Brain microvascular endothelial cell (primary cell): Measurements from ENCODE around the gene SPACA7.

Source experiments
- DNase-seq: peaks from one replicate; pipeline ENCODE4 v3.0.0-alpha.2; 2020
- H3K27ac ChIP-seq: fragments of 250-450 bp; sonication (Bioruptor Pico); 2 replicates; pipeline ENCODE4 v1.5.1; 2020; ENCODE audit warnings: mild to moderate bottlenecking, moderate library complexity
- H3K27me3 ChIP-seq: fragments of 250-450 bp; sonication (Bioruptor Pico); replicated peaks from 2 replicates; pipeline ENCODE4 v1.5.1; 2020; ENCODE audit warnings: mild to moderate bottlenecking
- H3K36me3 ChIP-seq: fragments of 250-450 bp; sonication (Bioruptor Pico); replicated peaks from 2 replicates; pipeline ENCODE4 v1.5.1; 2020; ENCODE audit warnings: mild to moderate bottlenecking
- H3K4me3 ChIP-seq: 2 replicates; pipeline ENCODE4 v1.5.1; 2011; ENCODE audit warnings: low read depth, mild to moderate bottlenecking, control low read depth, low read length, moderate library complexity
- CTCF ChIP-seq: IDR thresholded peaks from 2 replicates; pipeline ENCODE4 v1.5.1; 2011; ENCODE audit warnings: low read depth, mild to moderate bottlenecking, moderate library complexity, low read length, control low read depth, inconsistent platforms; ENCODE audit errors: missing control alignments
- in situ Hi-C: cut with HindIII; loops from 2 replicates; pipeline ENCODE4 v1.10.0; 2017; ENCODE audit warnings: low sequenced_read_pairs, low pct_ligation_motif_present

SPACA7 gene

DNA sequence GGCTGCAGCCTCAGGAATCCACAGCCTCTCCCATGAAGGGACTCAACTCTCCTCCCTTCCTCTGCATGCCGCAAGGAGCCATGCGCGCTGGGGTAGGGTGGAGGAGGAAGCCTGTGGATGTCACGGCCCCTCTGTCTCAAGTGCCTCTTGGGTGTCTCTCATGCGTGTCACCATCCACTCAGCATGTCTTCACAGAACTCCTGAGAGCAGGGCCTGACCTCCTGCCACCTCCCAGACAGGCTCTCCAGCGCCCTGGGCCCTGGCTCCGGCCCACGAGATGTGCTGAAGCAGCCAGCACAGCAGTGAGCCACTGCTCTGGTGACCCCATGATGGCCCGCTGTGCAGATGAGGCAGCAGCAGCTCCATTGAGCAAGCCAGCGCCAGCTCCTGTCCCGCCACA lies 25.9 kb upstream of the SPACA7 start:
- Histone ChIP-seq H3K27me3 (no peaks in the 10 kb centered on the region), H3K36me3 (no peaks in the 10 kb centered on the region), H3K27ac (no peak overlapping the region), H3K4me3 (no peak overlapping the region)
- DNase-seq: no peak
- in situ Hi-C loops: no loop called here
- no peak for TF ChIP-seq CTCF

- no peaks in the 10 kb centered on the region for H3K27me3 ChIP-seq
- no peak overlapping the region for H3K4me3 ChIP-seq
- TF ChIP-seq CTCF: no peak
- DNase-seq: no peak
- H3K36me3 ChIP-seq: no peaks in the 10 kb centered on the region
- no peak overlapping the region for H3K27ac ChIP-seq
- in situ Hi-C loops: no loop called here
Observed at GRCh38 chr13:112351825-112352224, 24.3 kb upstream of the SPACA7 start.

DNA sequence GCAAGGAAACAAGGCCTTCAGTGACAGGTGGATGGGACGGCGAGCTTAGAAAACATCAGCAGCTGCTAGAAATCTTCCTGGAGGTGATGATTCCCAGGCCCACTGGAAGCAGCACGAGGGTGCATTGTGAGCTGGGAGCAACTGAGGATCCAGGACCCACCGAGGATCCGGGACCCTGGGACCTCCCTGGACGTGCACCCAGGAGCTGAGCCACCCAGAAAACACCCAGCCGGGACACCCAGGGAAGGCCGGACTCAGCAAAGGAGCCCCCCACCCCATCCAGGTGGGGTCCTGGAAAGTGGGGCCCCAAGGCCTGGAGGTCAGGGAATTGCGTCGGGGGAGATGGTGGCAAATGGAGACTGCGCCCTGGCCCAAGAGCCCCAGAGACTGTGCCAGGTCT lies 22.3 kb upstream of the SPACA7 start:
- H3K27ac ChIP-seq: no peak overlapping the region
- no peaks in the 10 kb centered on the region for H3K27me3 ChIP-seq
- in situ Hi-C loops: no loop called here
- no peak for TF ChIP-seq CTCF
- no peak for DNase-seq
- H3K4me3 ChIP-seq: no peak overlapping the region
- H3K36me3 ChIP-seq: no peaks in the 10 kb centered on the region

DNA sequence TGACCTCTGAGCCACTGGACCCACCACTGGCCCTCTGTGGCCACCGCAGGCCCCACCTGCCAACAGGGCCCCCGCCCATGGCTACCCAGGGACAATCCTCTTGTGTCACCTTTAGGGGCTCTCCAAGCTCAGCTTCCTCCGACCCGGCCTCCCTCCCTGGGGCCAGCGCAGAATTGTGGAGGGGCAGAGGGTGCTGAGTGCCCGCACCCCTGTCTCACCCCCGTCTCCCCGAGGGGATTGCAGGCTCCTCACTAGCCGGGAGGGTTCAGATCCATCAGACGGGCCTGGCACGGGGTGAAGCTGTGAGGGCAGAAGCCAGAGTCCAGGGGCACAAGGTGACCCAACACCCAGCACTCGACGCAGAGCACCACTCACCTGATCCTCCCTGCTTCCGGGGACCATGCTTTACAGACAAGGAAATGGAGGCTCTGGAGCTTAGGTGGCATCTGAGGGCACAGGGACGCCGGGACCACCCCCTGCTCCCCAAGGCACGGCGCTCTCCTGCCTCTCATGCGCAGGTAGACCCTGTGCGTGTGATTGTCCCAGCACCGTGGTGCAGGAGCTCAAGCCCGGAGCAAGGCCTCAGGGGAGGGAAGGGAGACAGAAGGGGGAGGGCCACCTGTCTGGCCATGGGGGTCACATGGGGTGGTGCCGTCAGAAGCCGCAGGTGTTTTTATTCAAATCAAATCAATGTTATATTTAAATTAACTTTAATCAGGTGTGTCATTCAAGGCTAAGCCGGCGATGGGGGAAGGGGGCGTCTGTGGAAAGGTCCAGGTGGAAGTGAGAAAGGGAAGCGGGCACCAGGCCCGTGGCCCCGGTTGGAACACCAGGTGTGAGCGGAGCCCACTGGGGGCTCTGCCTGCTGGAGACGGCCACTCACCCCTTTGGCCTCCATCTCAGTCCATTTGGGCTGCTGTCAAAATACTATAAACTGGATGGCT lies 21.6 kb upstream of the SPACA7 start:
- no peak for DNase-seq
- H3K27ac ChIP-seq: no peak overlapping the region

DNA sequence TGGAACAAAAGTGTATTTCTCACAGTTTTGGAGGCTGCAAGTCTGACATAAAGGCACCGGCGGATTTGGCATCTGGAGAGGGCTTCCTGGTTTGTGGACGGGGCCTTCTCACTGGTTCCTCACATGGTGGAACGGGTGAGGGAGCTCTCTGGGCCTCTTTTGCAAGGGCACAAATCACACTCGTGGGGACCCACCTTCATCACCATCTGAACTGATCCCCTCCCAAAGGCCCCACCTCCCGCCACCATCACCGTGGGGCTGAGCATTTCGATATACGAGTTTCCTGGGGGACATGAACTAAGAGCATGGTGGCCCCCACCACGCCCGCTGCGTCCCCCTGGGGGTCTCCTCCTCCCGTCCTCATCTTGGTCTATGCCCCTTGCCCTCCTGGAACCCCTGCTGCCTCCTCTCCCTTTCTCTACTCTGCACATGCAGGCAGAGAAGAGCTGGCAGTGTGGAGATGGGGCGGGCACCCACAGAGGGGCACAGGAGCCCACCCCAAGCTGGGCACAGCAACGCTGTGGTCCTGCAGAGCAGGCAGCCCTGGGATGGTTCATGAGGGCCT lies 20.8 kb upstream of the SPACA7 start:
- in situ Hi-C loops: no loop called here
- no peaks in the 10 kb centered on the region for H3K36me3 ChIP-seq
- H3K27me3 ChIP-seq: no peaks in the 10 kb centered on the region
- no peak overlapping the region for H3K27ac ChIP-seq
- no peak for DNase-seq
- no peak overlapping the region for H3K4me3 ChIP-seq
- TF ChIP-seq CTCF: no peak

More for the DNA sequence above, 21.6 kb upstream of the SPACA7 start:
- Histone ChIP-seq H3K36me3 (no peaks in the 10 kb centered on the region), H3K4me3 (no peak overlapping the region), H3K27me3 (no peaks in the 10 kb centered on the region)
- TF ChIP-seq CTCF: no peak
- in situ Hi-C loops: no loop called here
